SU-DHL-6 (cell line): ENCODE measurements around the gene EPHB6.

Source experiments
- H2AFZ ChIP-seq: fragments of 200-600 bp; sonication (generic); 2 replicates; pipeline ENCODE4 v1.6.1; 2014; ENCODE audit warnings: low read depth, mild to moderate bottlenecking, moderate library complexity, mixed read lengths, antibody characterized with exemption, low read length; ENCODE audit not compliant: severe bottlenecking
- H3F3A ChIP-seq: fragments of 200-600 bp; shearing (Covaris generic); 2 replicates; pipeline ENCODE4 v1.6.0; 2016; ENCODE audit warnings: antibody characterized with exemption, mild to moderate bottlenecking; ENCODE audit not compliant: insufficient read depth
- H3K27ac ChIP-seq: fragments of 200-600 bp; sonication (generic); 2 replicates; pipeline ENCODE4 v1.5.1; 2016; ENCODE audit warnings: low read depth, mild to moderate bottlenecking, low read length, moderate library complexity, mixed read lengths
- H3K27me3 ChIP-seq: fragments of 200-600 bp; sonication (generic), shearing (Covaris generic); 2 replicates; pipeline ENCODE4 v1.6.0; 2014; ENCODE audit warnings: mild to moderate bottlenecking, low read length
- H3K36me3 ChIP-seq: fragments of 200-600 bp; sonication (generic); 2 replicates; pipeline ENCODE4 v1.6.1; 2014; ENCODE audit warnings: mild to moderate bottlenecking, low read length, mixed read lengths
- H3K4me2 ChIP-seq: fragments of 300-600, 200-600 bp; shearing (Covaris generic), sonication (generic); 2 replicates; pipeline ENCODE4 v1.6.0; 2014; ENCODE audit warnings: low read length, low read depth, mild to moderate bottlenecking; ENCODE audit not compliant: poor library complexity, severe bottlenecking
- H3K4me3 ChIP-seq: fragments of 200-600 bp; sonication (generic); 2 replicates; pipeline ENCODE4 v1.5.1; 2014; ENCODE audit warnings: antibody characterized with exemption, low read length, mild to moderate bottlenecking, mixed read lengths; ENCODE audit not compliant: insufficient read depth, poor library complexity, severe bottlenecking
- H3K79me2 ChIP-seq: fragments of 200-600 bp; sonication (generic); 2 replicates; pipeline ENCODE4 v1.6.1; 2014; ENCODE audit warnings: mild to moderate bottlenecking, low read length, moderate library complexity; ENCODE audit not compliant: insufficient read depth
- H3K9ac ChIP-seq: fragments of 200-600 bp; sonication (generic); 2 replicates; pipeline ENCODE4 v1.7.0; 2014; ENCODE audit warnings: mild to moderate bottlenecking, low read length
- H3K9me2 ChIP-seq: fragments of 200-600 bp; sonication (generic); replicated peaks from 2 replicates; pipeline ENCODE4 v1.6.1; 2014; ENCODE audit warnings: low read length; ENCODE audit not compliant: insufficient read depth
- H3K9me3 ChIP-seq: fragments of 200-600 bp; sonication (generic); 2 replicates; pipeline ENCODE4 v1.6.1; 2014; ENCODE audit warnings: low read length, mixed read lengths; ENCODE audit not compliant: insufficient read depth
- H4K20me1 ChIP-seq: fragments of 200-600 bp; sonication (generic); 2 replicates; pipeline ENCODE4 v1.6.1; 2014; ENCODE audit warnings: low read depth, mild to moderate bottlenecking, antibody characterized with exemption, low read length, moderate library complexity, mixed read lengths
- EZH2phosphoT487 ChIP-seq: fragments of 200-600 bp; sonication (generic), shearing (Covaris generic); conservative IDR thresholded peaks from 2 replicates; pipeline ENCODE4 v1.6.1; 2018; ENCODE audit warnings: mild to moderate bottlenecking, antibody characterized with exemption, low read length, moderate library complexity, mixed read lengths
- TF ChIP-seq, protein P1 (sequence below): fragments of 200-600 bp; sonication (generic); IDR thresholded peaks from one replicate; pipeline ENCODE4 v1.5.1; 2017; ENCODE audit warnings: antibody characterized with exemption, mild to moderate bottlenecking, low read length, moderate library complexity; ENCODE audit not compliant: insufficient read depth, poor library complexity, severe bottlenecking

EPHB6 gene

DNA sequence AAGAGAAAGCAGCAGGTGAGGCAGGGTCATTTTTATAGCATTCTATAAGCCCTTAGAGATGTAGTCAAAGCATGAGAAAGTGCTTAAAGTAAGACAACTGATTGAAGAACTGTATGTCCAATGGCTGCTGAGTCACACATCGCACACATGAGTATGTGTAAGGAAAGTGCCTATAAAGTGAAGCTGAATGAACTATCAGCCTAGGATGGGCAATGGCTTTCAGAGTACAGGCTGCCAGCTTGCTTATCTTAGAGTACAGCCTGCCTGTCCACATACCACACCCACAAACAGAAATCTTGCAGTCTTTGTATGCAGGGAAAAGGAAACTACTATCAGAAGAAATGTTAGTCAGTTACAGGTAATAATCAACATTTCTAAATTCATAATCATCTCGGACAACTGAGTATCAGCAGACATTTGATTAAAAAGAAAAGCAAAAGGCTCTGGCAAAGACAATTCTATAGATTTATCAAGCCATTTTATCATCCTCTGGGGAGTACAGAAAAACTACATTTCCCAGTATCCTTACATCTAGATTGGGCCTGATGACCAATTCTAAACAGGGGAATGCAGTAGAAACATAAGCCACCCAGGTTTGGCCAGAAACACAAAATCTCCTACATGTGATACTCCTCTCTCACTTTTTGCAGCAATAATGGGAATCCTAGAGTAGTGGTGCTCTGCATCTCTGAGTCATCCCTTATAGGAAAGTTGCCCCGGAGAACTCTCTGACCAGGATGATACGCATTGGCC is 16.2 kb upstream of the EPHB6 start:
- no peak overlapping the region for H3K4me2 ChIP-seq

DNA sequence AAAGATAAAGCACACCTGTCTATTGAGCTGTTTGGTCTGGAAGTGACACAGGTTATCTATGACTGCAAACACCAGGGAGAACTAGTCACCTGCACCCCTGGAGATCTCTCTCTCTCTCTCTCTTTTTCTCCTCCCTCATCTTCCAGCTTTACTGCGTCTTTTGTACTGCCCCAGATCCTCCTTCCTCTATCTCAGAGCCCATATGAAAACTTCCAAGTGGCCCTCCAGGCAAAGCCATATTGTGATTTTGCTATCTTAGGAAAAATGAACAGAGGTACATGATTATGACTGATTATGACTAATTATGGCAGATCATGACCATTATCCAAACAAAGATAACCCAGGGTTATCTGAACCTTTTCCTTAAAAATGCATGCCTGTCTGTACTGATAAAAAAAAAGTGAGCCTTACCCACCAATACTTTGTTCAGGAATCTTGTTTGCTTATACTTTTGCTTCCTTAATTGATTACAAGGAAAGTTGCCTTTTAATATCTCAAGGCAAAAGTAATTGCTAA is 12.6 kb upstream of the EPHB6 start:
- H3K27ac ChIP-seq = no peak overlapping the region
- H3K9me3 ChIP-seq = no peaks in the 10 kb centered on the region
- no peaks in the 10 kb centered on the region for H3K79me2 ChIP-seq
- no peaks in the 10 kb centered on the region for H3K27me3 ChIP-seq
- H3K36me3 ChIP-seq = no peaks in the 10 kb centered on the region
- no peak overlapping the region for H3K9ac ChIP-seq
- no peak overlapping the region for H2AFZ ChIP-seq
- H3K4me3 ChIP-seq = no peak overlapping the region
- H4K20me1 ChIP-seq = no peaks in the 10 kb centered on the region
- H3F3A ChIP-seq = no peaks in the 10 kb centered on the region; the same call in 1 of the 2 replicates
- TF ChIP-seq, protein P1, sequence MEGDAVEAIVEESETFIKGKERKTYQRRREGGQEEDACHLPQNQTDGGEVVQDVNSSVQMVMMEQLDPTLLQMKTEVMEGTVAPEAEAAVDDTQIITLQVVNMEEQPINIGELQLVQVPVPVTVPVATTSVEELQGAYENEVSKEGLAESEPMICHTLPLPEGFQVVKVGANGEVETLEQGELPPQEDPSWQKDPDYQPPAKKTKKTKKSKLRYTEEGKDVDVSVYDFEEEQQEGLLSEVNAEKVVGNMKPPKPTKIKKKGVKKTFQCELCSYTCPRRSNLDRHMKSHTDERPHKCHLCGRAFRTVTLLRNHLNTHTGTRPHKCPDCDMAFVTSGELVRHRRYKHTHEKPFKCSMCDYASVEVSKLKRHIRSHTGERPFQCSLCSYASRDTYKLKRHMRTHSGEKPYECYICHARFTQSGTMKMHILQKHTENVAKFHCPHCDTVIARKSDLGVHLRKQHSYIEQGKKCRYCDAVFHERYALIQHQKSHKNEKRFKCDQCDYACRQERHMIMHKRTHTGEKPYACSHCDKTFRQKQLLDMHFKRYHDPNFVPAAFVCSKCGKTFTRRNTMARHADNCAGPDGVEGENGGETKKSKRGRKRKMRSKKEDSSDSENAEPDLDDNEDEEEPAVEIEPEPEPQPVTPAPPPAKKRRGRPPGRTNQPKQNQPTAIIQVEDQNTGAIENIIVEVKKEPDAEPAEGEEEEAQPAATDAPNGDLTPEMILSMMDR = no peak
- no peak for TF ChIP-seq EZH2phosphoT487
- no peak overlapping the region for H3K4me2 ChIP-seq
- no peaks in the 10 kb centered on the region for H3K9me2 ChIP-seq

More for the DNA sequence above, 16.2 kb upstream of the EPHB6 start:
- no peaks in the 10 kb centered on the region for H4K20me1 ChIP-seq
- H3K9ac ChIP-seq = no peak overlapping the region
- H3K27me3 ChIP-seq = no peaks in the 10 kb centered on the region
- no peak overlapping the region for H3K4me3 ChIP-seq
- no peaks in the 10 kb centered on the region for H3K9me3 ChIP-seq
- no peak for TF ChIP-seq EZH2phosphoT487
- TF ChIP-seq, protein P1 = no peak
- H3F3A ChIP-seq = no peaks in the 10 kb centered on the region
- H2AFZ ChIP-seq = no peak overlapping the region
- no peaks in the 10 kb centered on the region for H3K36me3 ChIP-seq
- no peaks in the 10 kb centered on the region for H3K79me2 ChIP-seq
- H3K27ac ChIP-seq = no peak overlapping the region
- no peaks in the 10 kb centered on the region for H3K9me2 ChIP-seq

DNA sequence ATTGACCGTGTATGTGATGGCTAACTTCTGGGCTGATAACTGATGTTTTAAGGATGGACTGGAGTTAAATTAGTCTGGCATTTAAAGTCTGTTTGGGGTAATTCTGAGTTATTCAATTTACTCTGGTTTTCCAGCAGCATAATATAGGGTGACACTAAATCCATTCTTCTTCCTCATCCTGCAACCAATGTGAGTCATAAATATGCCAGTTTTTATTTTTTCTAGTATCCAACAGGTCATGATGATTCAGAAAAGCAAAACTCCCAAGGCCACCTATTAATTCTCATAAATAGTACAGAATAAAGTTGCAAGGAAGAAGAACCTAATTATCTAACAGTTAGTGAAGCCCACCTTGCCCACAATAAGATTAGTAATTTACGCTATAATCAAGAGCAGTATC is 7.5 kb upstream of the EPHB6 start:
- H3K4me3 ChIP-seq = no peak overlapping the region
- H3K27me3 ChIP-seq = no peaks in the 10 kb centered on the region
- H3K79me2 ChIP-seq = no peaks in the 10 kb centered on the region
- H4K20me1 ChIP-seq = no peaks in the 10 kb centered on the region
- no peak for TF ChIP-seq EZH2phosphoT487
- TF ChIP-seq, protein P1 = no peak
- no peaks in the 10 kb centered on the region for H3K36me3 ChIP-seq
- no peak overlapping the region for H3K9ac ChIP-seq
- H3K9me2 ChIP-seq = no peaks in the 10 kb centered on the region
- no peak overlapping the region for H3K4me2 ChIP-seq
- no peaks in the 10 kb centered on the region for H3K9me3 ChIP-seq
- H3F3A ChIP-seq = no peaks in the 10 kb centered on the region; the same call in 1 of the 2 replicates
- H3K27ac ChIP-seq = no peak overlapping the region
- no peak overlapping the region for H2AFZ ChIP-seq
